Suprapubic skin (tissue), 4 donors: Measurements from ENCODE around the gene FMN1. TPM values are rescaled to one million over a fixed set of nuclear protein-coding genes. Genes with fewer than 3 reads are reported as not detected.
A peak's percentile ranks its signal among the peaks of the same experiment; 100 is the strongest.

ENCODE experiments used
- DNase-seq, 2 donors: peaks; one replicate each; pipeline ENCODE4 v3.0.0-alpha.2; 2019; ENCODE audit warnings: low spot score in 2 of 2
- H3K27ac ChIP-seq: fragments of 200-600 bp; sonication (generic); one replicate; pipeline ENCODE4 v1.5.1; 2019
- H3K27me3 ChIP-seq: fragments of 200-600 bp; sonication (generic); one replicate; pipeline ENCODE4 v1.5.1; 2019
- H3K36me3 ChIP-seq: fragments of 200-600 bp; sonication (generic); one replicate; pipeline ENCODE4 v1.5.1; 2019
- H3K4me1 ChIP-seq: fragments of 200-600 bp; sonication (generic); one replicate; pipeline ENCODE4 v1.5.1; 2019
- H3K4me3 ChIP-seq: fragments of 200-600 bp; sonication (generic); one replicate; pipeline ENCODE4 v1.5.1; 2019; ENCODE audit warnings: mild to moderate bottlenecking
- H3K9me3 ChIP-seq: fragments of 200-600 bp; sonication (generic); one replicate; pipeline ENCODE4 v1.5.1; 2019
- CTCF ChIP-seq, 2 donors: fragments of 200-600 bp in 1 of 2; fragments of 450-650 bp in 1 of 2; sonication (generic) in 1 of 2; IDR thresholded peaks; one replicate each; pipeline ENCODE4 v1.5.1; 2016 to 2019; ENCODE audit warnings: antibody characterized with exemption in 2 of 2, mild to moderate bottlenecking in 1 of 2, moderate library complexity in 1 of 2
- EP300 ChIP-seq: sonication (generic); formaldehyde crosslinking; IDR thresholded peaks from one replicate; pipeline ENCODE4 v1.6.1; 2017; ENCODE audit warnings: antibody characterized with exemption
- POLR2A ChIP-seq, 2 donors: fragments of 450-650 bp; IDR thresholded peaks; one replicate each; pipeline ENCODE4 v1.6.1; 2017; ENCODE audit warnings: antibody characterized with exemption in 2 of 2, mild to moderate bottlenecking in 2 of 2, moderate library complexity in 2 of 2
- POLR2AphosphoS5 ChIP-seq, 3 donors: sonication (generic); formaldehyde crosslinking; IDR thresholded peaks; one replicate each; pipeline ENCODE4 v1.6.1; 2017; ENCODE audit warnings: antibody characterized with exemption in 3 of 3
- WGBS: methylation state at CpG from one replicate; pipeline ENCODE4 v1.1.5; 2018; 5-methylcytosine and 5-hydroxymethylcytosine counted together
- total RNA-seq, 4 donors: library from RNA; depleted of rRNA; stranded (reverse); fragments of >200 nt; gene quantifications; one replicate each; pipeline ENCODE4 v1.1.0, GENCODE V29; 2016

FMN1 gene
- total RNA-seq, 4 donors from 2014 or later, result 19.8 to 47.3 (median 33.1) TPM

GRCh38 chr15:33132722-33133345, 61.7 kb downstream of the FMN1 start:
- H3K4me1 ChIP-seq, result peaks cover 26% of the 10 kb centered on the region
- H3K36me3 ChIP-seq, result no peaks in the 10 kb centered on the region
- H3K27me3 ChIP-seq, result no peaks in the 10 kb centered on the region
- TF ChIP-seq POLR2AphosphoS5 (IDR thresholded peaks at IDR 0.05) (no peak), EP300 (no peak), CTCF (IDR thresholded peaks at IDR 0.05) (peak in 1 of 2 donors; percentile 50)
- DNase-seq, result no peak
- no peaks in the 10 kb centered on the region for H3K9me3 ChIP-seq
- 79% methylated on average over 3 of the region's 3 CpGs for WGBS
- H3K27ac ChIP-seq, result no peak overlapping the region
- H3K4me3 ChIP-seq, result no peak overlapping the region

- H3K27ac ChIP-seq, result no peak overlapping the region
- TF ChIP-seq CTCF (IDR thresholded peaks at IDR 0.05) (no peak), POLR2A (IDR thresholded peaks at IDR 0.05) (no peak), POLR2AphosphoS5 (IDR thresholded peaks at IDR 0.05) (no peak), EP300 (no peak)
- no peaks in the 10 kb centered on the region for H3K9me3 ChIP-seq
- no peaks in the 10 kb centered on the region for H3K27me3 ChIP-seq
- H3K36me3 ChIP-seq, result no peaks in the 10 kb centered on the region
- WGBS, result 51% methylated on average over 3 of the region's 3 CpGs
- no peak overlapping the region for H3K4me3 ChIP-seq
- H3K4me1 ChIP-seq, result peaks cover 26% of the 10 kb centered on the region
- no peak for DNase-seq
Measured at GRCh38 chr15:33132233-33132580, 62.3 kb downstream of the FMN1 start.

- H3K9me3 ChIP-seq, result no peaks in the 10 kb centered on the region
- no peak for TF ChIP-seq EP300
- DNase-seq, result no peak
- H3K27ac ChIP-seq, result no peak overlapping the region
- no peaks in the 10 kb centered on the region for H3K27me3 ChIP-seq
- H3K36me3 ChIP-seq, result no peaks in the 10 kb centered on the region
- WGBS, result 68% methylated on average over 4 of the region's 4 CpGs
- no peak overlapping the region for H3K4me3 ChIP-seq
- H3K4me1 ChIP-seq, result peaks cover 28% of the 10 kb centered on the region
Measured at GRCh38 chr15:33131552-33132232, 62.8 kb downstream of the FMN1 start.

- TF ChIP-seq EP300, result no peak
- TF ChIP-seq CTCF (IDR thresholded peaks at IDR 0.05), result no peak
- TF ChIP-seq POLR2AphosphoS5 (IDR thresholded peaks at IDR 0.05), result no peak
- no peak for TF ChIP-seq POLR2A (IDR thresholded peaks at IDR 0.05)
- Histone ChIP-seq H3K4me3 (no peak overlapping the region), H3K4me1 (peaks cover 16% of the 10 kb centered on the region), H3K36me3 (no peaks in the 10 kb centered on the region), H3K9me3 (no peaks in the 10 kb centered on the region), H3K27ac (no peak overlapping the region), H3K27me3 (no peaks in the 10 kb centered on the region)
- peak in 1 of 2 donors; percentile 82 for DNase-seq
- 19% methylated on average over 13 of the region's 13 CpGs for WGBS
Measured at GRCh38 chr15:33126559-33127290, 67.8 kb downstream of the FMN1 start.

GRCh38 chr15:33125894-33126537, 68.5 kb downstream of the FMN1 start:
- TF ChIP-seq POLR2AphosphoS5 (IDR thresholded peaks at IDR 0.05) (no peak), EP300 (no peak), CTCF (IDR thresholded peaks at IDR 0.05) (no peak), POLR2A (IDR thresholded peaks at IDR 0.05) (no peak)

More at GRCh38 chr15:33125894-33126537, 68.5 kb downstream of the FMN1 start:
- peaks cover 11% of the 10 kb centered on the region for H3K4me1 ChIP-seq
- WGBS, result 77% methylated on average over 7 of the region's 7 CpGs
- no peak overlapping the region for H3K4me3 ChIP-seq
- no peak for DNase-seq
- no peak overlapping the region for H3K27ac ChIP-seq
- H3K27me3 ChIP-seq, result no peaks in the 10 kb centered on the region
- H3K36me3 ChIP-seq, result no peaks in the 10 kb centered on the region
- no peaks in the 10 kb centered on the region for H3K9me3 ChIP-seq
